ENCODE data around the gene CPLX3.

The CPLX3 gene

GRCh38 chr15:74873036-74873755 is 46.8 kb downstream of the CPLX3 start, which contains the start of gene SCAMP2:
TSS of gene SCAMP2 (minus strand) at chr15:74873365. CDS start at chr15:74873255, 110 bp downstream.
- peak; percentile 94 for DNase-seq (ENCODE audit: low read depth)

DNA sequence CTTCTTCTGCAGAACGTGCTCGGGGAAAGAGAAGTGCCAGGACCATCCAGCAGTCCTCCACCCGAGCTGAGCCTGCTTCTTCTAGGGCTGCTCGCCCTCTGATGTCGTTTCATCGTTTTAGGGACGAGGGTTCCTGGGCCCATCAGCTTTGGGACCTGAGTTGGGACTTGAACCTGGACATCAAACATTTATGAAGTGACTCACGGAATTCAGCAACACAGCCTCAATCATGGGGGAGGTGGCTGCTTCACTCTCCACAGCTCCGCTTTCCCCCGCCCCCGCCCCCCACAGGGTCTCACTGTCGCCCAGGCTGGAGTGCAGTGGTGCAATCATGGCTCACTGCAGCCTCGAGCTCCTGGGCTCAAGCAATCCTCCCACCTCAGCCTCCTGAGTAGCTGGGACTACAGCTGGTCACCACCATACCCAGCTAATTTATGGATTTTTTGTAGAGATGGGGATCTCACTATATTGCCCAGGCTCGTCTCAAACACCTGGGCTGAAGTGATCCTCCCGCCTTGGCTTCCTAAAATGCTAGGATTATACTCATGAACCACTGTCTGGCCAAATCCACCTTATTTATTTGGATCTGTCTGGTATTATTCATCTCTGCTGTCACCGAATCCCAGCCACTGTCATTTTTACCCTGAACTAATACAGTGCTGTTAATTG is 47.5 kb downstream of the CPLX3 start:
- DNase-seq (ENCODE audit: low read depth): no peak

DNA sequence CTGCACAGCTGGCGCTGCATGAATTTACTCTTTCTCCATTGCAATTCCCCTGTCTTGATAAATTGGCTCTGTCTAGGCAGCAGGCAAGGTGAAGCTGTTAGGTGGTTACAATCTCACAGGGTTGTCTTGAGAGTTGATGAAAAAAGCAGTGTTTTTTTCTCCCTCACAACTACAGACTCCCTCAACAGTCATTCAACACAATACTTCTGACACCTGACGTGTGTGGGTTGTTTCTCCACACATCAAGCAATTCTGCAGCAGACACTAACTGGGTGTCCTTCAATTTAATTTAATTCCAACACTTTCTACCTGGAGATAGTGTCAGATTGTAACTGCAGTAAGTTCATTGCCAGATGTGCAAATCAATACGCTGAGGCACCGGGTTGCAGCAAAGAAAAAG is 51.8 kb downstream of the CPLX3 start:
- DNase-seq (ENCODE audit: low read depth): no peak

Measured in stromal cell of bone marrow (primary cell).